Left lung (tissue), 10 donors: ENCODE measurements around the gene ANKRD10. TPM values are rescaled to one million over a fixed set of nuclear protein-coding genes. Genes with fewer than 3 reads are reported as not detected.
A peak's percentile ranks its signal among the peaks of the same experiment; 100 is the strongest.

Experiments used
- ATAC-seq: fragments of 200-7000 bp; cut with Tn5 transposase; one replicate; pipeline ENCODE4 v1.9.1; 2020; ENCODE audit warnings: moderate library complexity
- DNase-seq, 4 donors: peaks; one replicate each; pipeline ENCODE4 v3.0.0-alpha.2; 2013 to 2020
- H3K27ac ChIP-seq, 2 donors: fragments of 200-600 bp; sonication (generic) in 1 of 2; one replicate each; pipeline versions ENCODE4 v1.5.0 to v1.8.0; 2020 to 2021
- H3K27me3 ChIP-seq, 2 donors: fragments of 200-600 bp; sonication (generic) in 1 of 2; one replicate each; pipeline versions ENCODE4 v1.5.0 to v1.8.0; 2020 to 2021
- H3K36me3 ChIP-seq, 2 donors: fragments of 200-600 bp; sonication (generic) in 1 of 2; one replicate each; pipeline versions ENCODE4 v1.5.0 to v1.8.0; 2020 to 2021
- H3K4me1 ChIP-seq, 2 donors: fragments of 200-600 bp; one replicate each; pipeline ENCODE4 v1.8.0; 2021
- H3K4me3 ChIP-seq, 2 donors: fragments of 200-600 bp; sonication (generic) in 1 of 2; one replicate each; pipeline versions ENCODE4 v1.5.0 to v1.8.0; 2020 to 2021; ENCODE audit warnings: mild to moderate bottlenecking in 1 of 2
- H3K9me3 ChIP-seq, 2 donors: fragments of 200-600 bp; sonication (generic) in 1 of 2; one replicate each; pipeline versions ENCODE4 v1.5.0 to v1.8.0; 2020 to 2021
- CTCF ChIP-seq, 2 donors: fragments of 200-600 bp; sonication (generic) in 1 of 2; IDR thresholded peaks; one replicate each; pipeline versions ENCODE4 v1.5.0 to v1.8.0; 2021; ENCODE audit warnings: antibody characterized with exemption in 2 of 2
- intact Hi-C, 2 donors: fragments of 100-400 bp; cut with DNase I; formaldehyde crosslinking; loops; one replicate each; pipeline versions ENCODE4 v1.11.2 to v1.14.2; 2022
- polyA plus RNA-seq, 6 donors: library from polyadenylated mRNA; unstranded; fragments of 120-200 nt; gene quantifications; one replicate each; pipeline ENCODE4 v1.2.1, GENCODE V29; 2013; ENCODE audit not compliant: insufficient read length in 6 of 6
- total RNA-seq, 2 donors: library from RNA; stranded (reverse); fragmentation: NEBNext Ultra II Directional; extraction: Animal tissue kit (Norgen Biotek cat#: 25700); gene quantifications; one replicate each; pipeline ENCODE4 v1.2.1, GENCODE V29; 2021
- donor health status: DM: no; HTN: yes; CAD: no.
- donor health status: DM: no; HTN: no; CAD: no.

ANKRD10 gene
- total and polyA plus RNA-seq, 8 donors = 101 to 489 (median 426) TPM

DNA sequence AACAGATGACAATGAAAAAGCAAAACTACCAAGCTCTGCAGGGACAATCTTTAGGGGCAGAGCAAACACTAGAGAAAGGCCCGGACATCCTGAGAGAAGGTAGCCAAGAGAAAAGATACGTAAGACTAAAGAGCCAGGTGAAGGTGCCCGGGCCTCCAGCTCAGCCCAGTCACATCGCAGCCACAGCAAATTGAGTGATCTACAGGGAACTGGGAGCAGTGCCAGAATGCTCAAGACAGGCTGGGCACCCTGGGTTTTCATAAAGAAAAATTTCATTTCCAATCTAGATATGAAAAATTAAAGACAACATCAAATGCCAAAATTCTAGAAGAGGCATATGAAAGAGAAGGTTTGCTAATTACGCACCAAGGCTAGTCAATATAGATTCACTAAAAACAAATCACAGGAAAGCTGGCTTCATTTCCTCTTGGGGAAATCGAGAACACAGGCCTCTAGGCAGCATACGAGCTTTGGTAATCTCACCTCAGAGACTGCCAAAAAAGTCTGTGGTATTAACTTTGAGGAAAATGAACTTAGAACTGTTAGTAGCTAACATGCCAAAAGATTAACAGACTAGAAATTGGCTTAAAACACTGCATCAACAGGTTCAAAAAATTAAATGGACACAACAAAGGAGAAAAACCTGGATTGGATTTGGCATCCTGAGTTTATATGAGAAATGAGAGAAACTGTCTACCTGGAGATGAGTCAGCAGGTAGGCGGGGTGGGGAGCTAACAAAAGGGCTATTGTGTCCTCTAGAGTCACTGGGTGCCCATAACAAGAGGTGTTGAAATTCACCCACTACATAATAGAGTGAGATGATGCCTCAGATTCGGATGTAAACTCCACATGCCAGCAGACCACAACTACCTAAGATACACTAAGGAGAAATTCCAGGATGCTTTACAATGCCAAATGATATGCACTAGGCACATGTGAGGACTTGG, 6.6 kb downstream of the ANKRD10 start:
- Histone ChIP-seq H3K9me3 (no peaks in the 10 kb centered on the region), H3K4me1 (peaks cover 20 to 55% of the 10 kb centered on the region in 2 donors), H3K27ac (no peak overlapping the region), H3K4me3 (no peak overlapping the region), H3K27me3 (no peaks in the 10 kb centered on the region), H3K36me3 (peaks cover 0 to 57% of the 10 kb centered on the region in 2 donors)
- no peak for TF ChIP-seq CTCF (IDR thresholded peaks at IDR 0.05)
- DNase-seq = peak in 1 of 4 donors; percentile 28
- intact Hi-C loops = no loop called here
- peak; percentile 52 for ATAC-seq

- no peak for TF ChIP-seq CTCF (IDR thresholded peaks at IDR 0.05)
- Histone ChIP-seq H3K27ac (no peak overlapping the region), H3K9me3 (no peaks in the 10 kb centered on the region), H3K4me1 (peaks cover 15 to 46% of the 10 kb centered on the region in 2 donors), H3K36me3 (peaks cover 0 to 62% of the 10 kb centered on the region in 2 donors), H3K27me3 (no peaks in the 10 kb centered on the region), H3K4me3 (no peak overlapping the region)
- DNase-seq (no peak), ATAC-seq (no peak)
- intact Hi-C loops = no loop called here
Observed at GRCh38 chr13:110907301-110907700, 7.6 kb downstream of the ANKRD10 start.

DNA sequence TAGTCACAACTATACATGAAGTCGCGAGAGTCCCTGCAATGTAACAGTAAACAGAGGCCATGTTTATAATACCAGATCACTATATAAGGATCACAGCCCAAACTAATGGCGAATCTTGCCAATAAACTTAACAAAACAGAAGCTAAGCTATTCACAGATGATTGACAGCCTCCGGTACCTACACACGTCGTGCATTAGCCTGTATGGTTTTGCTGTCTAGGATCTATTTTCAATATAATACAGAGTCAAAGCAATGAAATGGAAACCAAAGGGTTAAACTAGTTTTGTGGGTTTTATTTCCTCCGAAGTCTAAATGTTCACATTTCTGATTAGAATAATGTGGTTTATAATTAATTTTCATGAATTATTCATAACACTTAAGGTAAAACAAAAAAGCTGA, 10.1 kb downstream of the ANKRD10 start:
- Histone ChIP-seq H3K9me3 (no peaks in the 10 kb centered on the region), H3K27me3 (no peaks in the 10 kb centered on the region), H3K36me3 (peaks cover 0 to 61% of the 10 kb centered on the region in 2 donors), H3K4me3 (no peak overlapping the region), H3K4me1 (peaks cover 10 to 22% of the 10 kb centered on the region in 2 donors), H3K27ac (no peak overlapping the region)
- DNase-seq = no peak
- TF ChIP-seq CTCF (IDR thresholded peaks at IDR 0.05) = no peak
- no peak for ATAC-seq
- intact Hi-C loops = no loop called here

- H3K36me3 ChIP-seq = peaks cover 0 to 61% of the 10 kb centered on the region in 2 donors
- intact Hi-C loops = no loop called here
Observed at GRCh38 chr13:110902370-110902769, 12.5 kb downstream of the ANKRD10 start.

More at GRCh38 chr13:110902370-110902769, 12.5 kb downstream of the ANKRD10 start:
- Histone ChIP-seq H3K4me3 (no peak overlapping the region), H3K4me1 (peaks cover 0 to under 1% of the 10 kb centered on the region in 2 donors), H3K27ac (no peak overlapping the region), H3K9me3 (no peaks in the 10 kb centered on the region), H3K27me3 (no peaks in the 10 kb centered on the region)
- DNase-seq (no peak), ATAC-seq (no peak)
- no peak for TF ChIP-seq CTCF (IDR thresholded peaks at IDR 0.05)
